Measurements from ENCODE around the gene MYBBP1A. TPM values are rescaled to one million over a fixed set of nuclear protein-coding genes. Genes with fewer than 3 reads are reported as not detected.

MYBBP1A gene
- total RNA-seq (2022; extraction: Qiagen RNA extraction): 85.4 to 104 TPM (median 96.0 TPM) in 5 replicates

GRCh38 chr17:4554997-4555799 is at the start of gene MYBBP1A:
TSS of gene MYBBP1A (minus strand) at chr17:4555384. CDS start at chr17:4555324, 60 bp downstream.

GRCh38 chr17:4584101-4584916 is 29.1 kb upstream of the MYBBP1A start, which contains the start of gene SMTNL2:
TSS of gene SMTNL2 (plus strand) at chr17:4584529. CDS start at chr17:4584606, 77 bp downstream.

GRCh38 chr17:4560421-4560820 is 5.2 kb upstream of the MYBBP1A start, which contains the start of gene GGT6:
TSS of gene GGT6 (minus strand) at chr17:4560577. CDS start at chr17:4560521, 56 bp downstream.

GRCh38 chr17:4498461-4499397 is 56.5 kb downstream of the MYBBP1A start, which contains the start of gene SPNS2:
TSS of gene SPNS2 (plus strand) at chr17:4498881. CDS start at chr17:4499048, 167 bp downstream.

Other genes with a start within 250 kb of the MYBBP1A start
- 76.3 to 84.6 TPM (median 81.2 TPM) in 5 replicates for gene UBE2G1, start 188.7 kb downstream of the MYBBP1A start, total RNA-seq (2022; extraction: Qiagen RNA extraction)
- 0.03 to 0.17 TPM (median 0.06 TPM) in 4 of 5 replicates, not detected in the other for gene SPNS3, start 121.4 kb downstream of the MYBBP1A start, total RNA-seq (2022; extraction: Qiagen RNA extraction)
- gene SPNS2, start 56.5 kb downstream of the MYBBP1A start, total RNA-seq (2022; extraction: Qiagen RNA extraction): 9.9 to 19.0 TPM (median 14.4 TPM) in 5 replicates
- gene GGT6, start 5.2 kb upstream of the MYBBP1A start, total RNA-seq (2022; extraction: Qiagen RNA extraction): not detected in 5 replicates
- gene SMTNL2, start 29.1 kb upstream of the MYBBP1A start, total RNA-seq (2022; extraction: Qiagen RNA extraction): 0.17 to 0.74 TPM (median 0.51 TPM) in 5 replicates
- 0.04 to 0.26 TPM (median 0.09 TPM) in 5 replicates for gene ALOX15, start 86.3 kb upstream of the MYBBP1A start, total RNA-seq (2022; extraction: Qiagen RNA extraction)
- gene PELP1, start 148.8 kb upstream of the MYBBP1A start, total RNA-seq (2022; extraction: Qiagen RNA extraction): 61.4 to 74.7 TPM (median 73.3 TPM) in 5 replicates
- gene ARRB2, start 155.2 kb upstream of the MYBBP1A start, total RNA-seq (2022; extraction: Qiagen RNA extraction): 45.4 to 63.2 TPM (median 52.9 TPM) in 5 replicates
- gene MED11, start 176.0 kb upstream of the MYBBP1A start, total RNA-seq (2022; extraction: Qiagen RNA extraction): 39.6 to 43.6 TPM (median 40.6 TPM) in 5 replicates
- 0.28 to 0.48 TPM (median 0.40 TPM) in 5 replicates for gene ZMYND15, start 184.4 kb upstream of the MYBBP1A start, total RNA-seq (2022; extraction: Qiagen RNA extraction)
- gene CXCL16, start 184.5 kb upstream of the MYBBP1A start, total RNA-seq (2022; extraction: Qiagen RNA extraction): 12.9 to 17.1 TPM (median 15.5 TPM) in 5 replicates
- 0.45 to 0.94 TPM (median 0.63 TPM) in 5 replicates for gene TM4SF5, start 216.5 kb upstream of the MYBBP1A start, total RNA-seq (2022; extraction: Qiagen RNA extraction)
- 0.39 to 1.4 TPM (median 0.76 TPM) in 5 replicates for gene VMO1, start 231.0 kb upstream of the MYBBP1A start, total RNA-seq (2022; extraction: Qiagen RNA extraction)
- 0.08 to 0.18 TPM in 2 of 5 replicates, not detected in the others for gene GLTPD2, start 233.6 kb upstream of the MYBBP1A start, total RNA-seq (2022; extraction: Qiagen RNA extraction)
- gene PSMB6, start 240.8 kb upstream of the MYBBP1A start, total RNA-seq (2022; extraction: Qiagen RNA extraction): 460 to 509 TPM (median 497 TPM) in 5 replicates

Measured in A549 treated with AZD2906 at 1 μM for 4 hours (cell line).